HepG2 (cell line): ENCODE measurements around the gene DLG1. TPM values are rescaled to one million over a fixed set of nuclear protein-coding genes. Genes with fewer than 3 reads are reported as not detected.

Experiments
- ATAC-seq: fragments of 200-7000 bp; cut with Tn5 transposase; 3 replicates; pipeline ENCODE4 v1.9.1; 2020; ENCODE audit warnings: mild to moderate bottlenecking, moderate library complexity
- BruUV-seq: library from RNA; stranded (reverse); fragments of 400-500 nt; replicated peaks from 2 replicates; lab custom pipeline; 2021; lab: Mats Ljungman, UMichigan
- CTCF ChIA-PET: fragments of 300-600 bp; formaldehyde crosslinking; extraction: SDS; loops from one replicate; lab custom pipeline; 2021; ENCODE audit warnings: low total read pairs, inconsistent platforms, low intra/inter-chr PET ratio; lab: Yijun Ruan, JAX
- POLR2A ChIA-PET: fragments of 350-600 bp; sonication (Branson Sonifier 250); formaldehyde crosslinking; loops from one replicate; lab custom pipeline; 2020; ENCODE audit warnings: antibody characterized with exemption, inconsistent platforms; lab: Yijun Ruan, JAX
- DNase-seq: peaks from one replicate; pipeline ENCODE4 v3.0.0-alpha.2; 2015; ENCODE audit warnings: low spot score
- FAIRE-seq: peaks from 3 replicates; lab custom pipeline; 2011; peaks lifted over from hg19 to GRCh38; lab: Jason Lieb, UNC
- H2AFZ ChIP-seq: one replicate; pipeline ENCODE4 v1.6.1; 2011; ENCODE audit warnings: low read length, inconsistent platforms
- H3K27ac ChIP-seq: fragments of 300-600 bp; 3 replicates; pipeline ENCODE4 v1.8.0; 2011; ENCODE audit warnings: mixed run types, mild to moderate bottlenecking, mixed read lengths, low read length, inconsistent platforms; ENCODE audit not compliant: insufficient read depth; ENCODE audit errors: extremely low read length
- H3K27me3 ChIP-seq, 2 experiments: fragments of 200-600 bp in 1 of 2; 2 replicates in 1 of 2; 3 replicates in 1 of 2; pipeline versions ENCODE4 v1.6.0 to v1.8.0; 2011; ENCODE audit warnings: low read length in 2 of 2, mild to moderate bottlenecking in 2 of 2, moderate library complexity in 2 of 2, inconsistent platforms in 1 of 2; ENCODE audit not compliant: insufficient read depth in 2 of 2, control insufficient read depth in 1 of 2
- H3K36me3 ChIP-seq, 2 experiments: fragments of 200-600 bp in 1 of 2; replicated peaks in 1 of 2; 2 replicates in 1 of 2; 3 replicates in 1 of 2; pipeline versions ENCODE4 v1.5.1 to v1.8.0; 2011; ENCODE audit warnings: low read length in 2 of 2, inconsistent platforms in 1 of 2; ENCODE audit not compliant: insufficient read depth in 2 of 2, control insufficient read depth in 1 of 2
- H3K4me1 ChIP-seq: 2 replicates; pipeline ENCODE4 v1.5.1; 2012; ENCODE audit warnings: low read length, inconsistent platforms; ENCODE audit not compliant: insufficient read depth
- H3K4me2 ChIP-seq: 2 replicates; pipeline ENCODE4 v1.6.0; 2011; ENCODE audit warnings: low read depth, low read length, inconsistent platforms
- H3K4me3 ChIP-seq, 3 experiments: fragments of 200-600 bp in 1 of 3; sonication (generic), shearing (Covaris generic) in 1 of 3; replicated peaks in 1 of 3; 2 replicates each; pipeline ENCODE4 v1.5.1; 2011 to 2016; ENCODE audit warnings: low read length in 3 of 3, inconsistent platforms in 2 of 3, low read depth in 2 of 3, mild to moderate bottlenecking in 2 of 3, control low read depth in 1 of 3, mixed read lengths in 1 of 3; ENCODE audit not compliant: insufficient read depth in 1 of 3
- H3K79me2 ChIP-seq: one replicate; pipeline ENCODE4 v1.6.1; 2011; ENCODE audit warnings: low read length, inconsistent platforms; ENCODE audit not compliant: insufficient read depth
- H3K9ac ChIP-seq: 2 replicates; pipeline ENCODE4 v1.6.0; 2011; ENCODE audit warnings: mild to moderate bottlenecking, low read depth, low read length, inconsistent platforms; ENCODE audit not compliant: insufficient read depth
- H3K9me3 ChIP-seq: 2 replicates; pipeline ENCODE4 v1.5.1; 2012; ENCODE audit warnings: mild to moderate bottlenecking, low read length
- H4K20me1 ChIP-seq: 2 replicates; pipeline ENCODE4 v1.6.0; 2011; ENCODE audit warnings: inconsistent platforms, mild to moderate bottlenecking, low read length, moderate library complexity; ENCODE audit not compliant: insufficient read depth
- DNMT1 ChIP-seq: sonication (generic); formaldehyde crosslinking; IDR thresholded peaks from 2 replicates; pipeline ENCODE4 v1.5.1; 2020; ENCODE audit warnings: mild to moderate bottlenecking, missing genetic modification reagents
- DPF2 ChIP-seq: sonication (generic); formaldehyde crosslinking; IDR thresholded peaks from 2 replicates; pipeline ENCODE4 v1.4.0; 2020; ENCODE audit warnings: mild to moderate bottlenecking, low read depth, missing genetic modification reagents, borderline replicate concordance
- HMG20B ChIP-seq: conservative IDR thresholded peaks from 2 replicates; pipeline ENCODE4 v1.6.1; 2016; ENCODE audit warnings: missing genetic modification reagents, missing compliant biosample characterization
- MYC ChIP-seq: sonication (generic); formaldehyde crosslinking; IDR thresholded peaks from 2 replicates; pipeline ENCODE4 v1.9.0; 2021; ENCODE audit warnings: missing genetic modification reagents, borderline replicate concordance
- NFIC ChIP-seq: IDR thresholded peaks from 2 replicates; pipeline ENCODE4 v1.6.1; 2012; ENCODE audit warnings: mild to moderate bottlenecking, low read length, inconsistent platforms
- RFXAP ChIP-seq: sonication (generic); formaldehyde crosslinking; IDR thresholded peaks from 2 replicates; pipeline ENCODE4 v1.4.0; 2020; ENCODE audit warnings: missing genetic modification reagents, borderline replicate concordance
- SMC3 ChIP-seq: IDR thresholded peaks from 2 replicates; pipeline ENCODE4 v1.6.1; 2011; ENCODE audit warnings: low read length, improper control_type of control experiment
- SRSF9 ChIP-seq: fragments of 200-400 bp; formaldehyde crosslinking; IDR thresholded peaks from 2 replicates; pipeline ENCODE4 v1.6.1; 2018; ENCODE audit warnings: borderline replicate concordance, mild to moderate bottlenecking, low read depth, low read length; ENCODE audit not compliant: insufficient read depth, poor library complexity, severe bottlenecking
- SSRP1 ChIP-seq: IDR thresholded peaks from 2 replicates; pipeline ENCODE4 v1.6.1; 2016; ENCODE audit warnings: control low read depth
- ZFP82 ChIP-seq: sonication (generic); formaldehyde crosslinking; IDR thresholded peaks from 2 replicates; pipeline ENCODE4 v1.5.1; 2020; ENCODE audit warnings: mild to moderate bottlenecking, missing genetic modification reagents, borderline replicate concordance
- ZNF136 ChIP-seq: sonication (generic); formaldehyde crosslinking; IDR thresholded peaks from 2 replicates; pipeline ENCODE4 v1.8.1; 2022; ENCODE audit warnings: low read depth, mild to moderate bottlenecking, moderate library complexity, missing genetic modification reagents
- ZNF383 ChIP-seq: sonication (generic); formaldehyde crosslinking; IDR thresholded peaks from 2 replicates; pipeline ENCODE4 v1.4.0; 2020; ENCODE audit warnings: missing genetic modification reagents, mild to moderate bottlenecking, borderline replicate concordance
- ZNF790 ChIP-seq: sonication (generic); formaldehyde crosslinking; IDR thresholded peaks from 2 replicates; pipeline ENCODE4 v1.8.0; 2022; ENCODE audit warnings: missing genetic modification reagents, mild to moderate bottlenecking, borderline replicate concordance
- ZNF850 ChIP-seq: sonication (generic); formaldehyde crosslinking; conservative IDR thresholded peaks from 2 replicates; pipeline ENCODE4 v1.9.0; 2021; ENCODE audit warnings: mild to moderate bottlenecking, missing genetic modification reagents
- ZSCAN22 ChIP-seq: sonication (generic); formaldehyde crosslinking; IDR thresholded peaks from 2 replicates; pipeline ENCODE4 v1.4.0; 2020; ENCODE audit warnings: mild to moderate bottlenecking, missing genetic modification reagents
- WGBS: methylation state at CpG from one replicate; pipeline ENCODE4 v1.1.6; 2017; ENCODE audit warnings: low lambda C conversion rate; 5-methylcytosine and 5-hydroxymethylcytosine counted together
- in situ Hi-C: cut with HindIII; loops from 2 replicates; pipeline ENCODE4 v1.10.0; 2017; ENCODE audit warnings: low pct_unique_long_range_greater_than_20kb; ENCODE audit not compliant: extremely low pct_ligation_motif_present
- intact Hi-C: fragments of 100-400 bp; cut with micrococcal nuclease; formaldehyde crosslinking; loops from one replicate; pipeline ENCODE4 v1.10.0; 2022; ENCODE audit not compliant: unreplicated experiment
- polyA plus RNA-seq, 8 experiments: library from polyadenylated mRNA; depleted of rRNA in 3 of 8; stranded (reverse) in 7 of 8; unstranded in 1 of 8; fragments of >200 nt; fragmentation: Illumina TruSeq in 4 of 8; extraction: Trizol in 4 of 8; gene quantifications; 2 replicates each; pipeline versions ENCODE4 v1.2.1 to v1.2.3, GENCODE V29; 2011 to 2016; ENCODE audit warnings: low read depth in 4 of 8, missing spikeins in 1 of 8, mixed read lengths in 1 of 8; ENCODE audit not compliant: insufficient read depth in 1 of 8
- total RNA-seq, 5 experiments: library from RNA; depleted of rRNA; stranded (reverse); fragments of >200 nt; fragmentation: Illumina TruSeq; extraction: Trizol; gene quantifications; 2 replicates each; pipeline ENCODE4 v1.2.3, GENCODE V29; 2016; ENCODE audit warnings: low read depth in 1 of 5
- TF ChIP-seq, protein P1 (sequence below): sonication (generic); formaldehyde crosslinking; IDR thresholded peaks from 2 replicates; pipeline ENCODE4 v1.4.0; 2020; ENCODE audit warnings: low read depth, mild to moderate bottlenecking, missing genetic modification reagents
- TF ChIP-seq, protein P2 (sequence below): sonication (generic); formaldehyde crosslinking; conservative IDR thresholded peaks from 2 replicates; pipeline ENCODE4 v1.4.0; 2020; ENCODE audit warnings: missing genetic modification reagents
- TF ChIP-seq, protein P3 (sequence below): fragments of 450-650 bp; IDR thresholded peaks from 2 replicates; pipeline ENCODE4 v1.6.1; 2017

The DLG1 gene
- total and polyA plus RNA-seq, 2 of the 13 experiments (the other 11 are each of a cell fraction or from before 2014, with no cell fraction given): 30.5 to 104 TPM

DNA sequence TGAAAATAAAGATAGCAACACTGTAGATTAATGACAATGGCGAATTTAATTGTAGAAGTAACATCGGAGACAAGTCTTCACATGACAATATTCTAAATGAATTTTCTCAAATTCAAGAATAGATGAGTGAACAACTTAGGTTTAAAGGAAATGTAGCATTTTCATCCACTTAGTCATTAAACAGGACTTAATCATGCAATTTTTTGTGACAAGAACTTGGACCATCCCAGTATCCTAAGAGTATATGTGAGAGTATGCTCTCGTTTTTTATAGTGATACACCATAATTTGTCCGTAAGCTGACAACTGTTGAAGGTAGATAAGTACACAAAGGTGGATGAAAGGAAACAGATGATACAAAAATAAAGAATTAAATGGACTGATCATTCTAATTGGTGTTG is 81.5 kb downstream of the DLG1 start:
- no peak for TF ChIP-seq ZNF850
- no peak for TF ChIP-seq NFIC
- no peak for TF ChIP-seq SMC3
- no peak for TF ChIP-seq ZNF136 (CRISPR knock-in tag)
- TF ChIP-seq ZNF383: no peak
- TF ChIP-seq HMG20B (CRISPR knock-in tag): no peak
- TF ChIP-seq, protein P1, sequence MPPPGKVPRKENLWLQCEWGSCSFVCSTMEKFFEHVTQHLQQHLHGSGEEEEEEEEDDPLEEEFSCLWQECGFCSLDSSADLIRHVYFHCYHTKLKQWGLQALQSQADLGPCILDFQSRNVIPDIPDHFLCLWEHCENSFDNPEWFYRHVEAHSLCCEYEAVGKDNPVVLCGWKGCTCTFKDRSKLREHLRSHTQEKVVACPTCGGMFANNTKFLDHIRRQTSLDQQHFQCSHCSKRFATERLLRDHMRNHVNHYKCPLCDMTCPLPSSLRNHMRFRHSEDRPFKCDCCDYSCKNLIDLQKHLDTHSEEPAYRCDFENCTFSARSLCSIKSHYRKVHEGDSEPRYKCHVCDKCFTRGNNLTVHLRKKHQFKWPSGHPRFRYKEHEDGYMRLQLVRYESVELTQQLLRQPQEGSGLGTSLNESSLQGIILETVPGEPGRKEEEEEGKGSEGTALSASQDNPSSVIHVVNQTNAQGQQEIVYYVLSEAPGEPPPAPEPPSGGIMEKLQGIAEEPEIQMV (CRISPR knock-in tag): no peak
- TF ChIP-seq, protein P2, sequence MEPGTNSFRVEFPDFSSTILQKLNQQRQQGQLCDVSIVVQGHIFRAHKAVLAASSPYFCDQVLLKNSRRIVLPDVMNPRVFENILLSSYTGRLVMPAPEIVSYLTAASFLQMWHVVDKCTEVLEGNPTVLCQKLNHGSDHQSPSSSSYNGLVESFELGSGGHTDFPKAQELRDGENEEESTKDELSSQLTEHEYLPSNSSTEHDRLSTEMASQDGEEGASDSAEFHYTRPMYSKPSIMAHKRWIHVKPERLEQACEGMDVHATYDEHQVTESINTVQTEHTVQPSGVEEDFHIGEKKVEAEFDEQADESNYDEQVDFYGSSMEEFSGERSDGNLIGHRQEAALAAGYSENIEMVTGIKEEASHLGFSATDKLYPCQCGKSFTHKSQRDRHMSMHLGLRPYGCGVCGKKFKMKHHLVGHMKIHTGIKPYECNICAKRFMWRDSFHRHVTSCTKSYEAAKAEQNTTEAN (CRISPR knock-in tag): no peak
- TF ChIP-seq SSRP1 (CRISPR knock-in tag): no peak
- no peak for TF ChIP-seq ZSCAN22 (CRISPR knock-in tag)
- TF ChIP-seq RFXAP: no peak
- TF ChIP-seq ZNF790 (CRISPR knock-in tag): no peak
- TF ChIP-seq DPF2 (CRISPR knock-in tag): no peak
- no peak for TF ChIP-seq SRSF9
- no peak for TF ChIP-seq DNMT1
- TF ChIP-seq ZFP82 (CRISPR knock-in tag): no peak
- no peak for TF ChIP-seq MYC (CRISPR knock-in tag)
- TF ChIP-seq, protein P3, sequence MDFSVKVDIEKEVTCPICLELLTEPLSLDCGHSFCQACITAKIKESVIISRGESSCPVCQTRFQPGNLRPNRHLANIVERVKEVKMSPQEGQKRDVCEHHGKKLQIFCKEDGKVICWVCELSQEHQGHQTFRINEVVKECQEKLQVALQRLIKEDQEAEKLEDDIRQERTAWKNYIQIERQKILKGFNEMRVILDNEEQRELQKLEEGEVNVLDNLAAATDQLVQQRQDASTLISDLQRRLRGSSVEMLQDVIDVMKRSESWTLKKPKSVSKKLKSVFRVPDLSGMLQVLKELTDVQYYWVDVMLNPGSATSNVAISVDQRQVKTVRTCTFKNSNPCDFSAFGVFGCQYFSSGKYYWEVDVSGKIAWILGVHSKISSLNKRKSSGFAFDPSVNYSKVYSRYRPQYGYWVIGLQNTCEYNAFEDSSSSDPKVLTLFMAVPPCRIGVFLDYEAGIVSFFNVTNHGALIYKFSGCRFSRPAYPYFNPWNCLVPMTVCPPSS: no peak
- TF ChIP-seq, all 625 proteins: peak for 0
- FAIRE-seq (no peak), ATAC-seq (no peak), DNase-seq (no peak)
- Histone ChIP-seq H3K27ac (no peak overlapping the region), H3K36me3 (no peaks in the 10 kb centered on the region; a peak in 2 of 5 replicates), H3K79me2 (peaks cover 96% of the 10 kb centered on the region), H4K20me1 (peaks cover 3% of the 10 kb centered on the region), H3K4me3 (no peak overlapping the region), H3K9ac (no peak overlapping the region), H3K27me3 (no peaks in the 10 kb centered on the region), H3K4me2 (no peak overlapping the region), H3K4me1 (peaks cover 11% of the 10 kb centered on the region), H2AFZ (no peak overlapping the region), H3K9me3 (no peaks in the 10 kb centered on the region)
- CTCF ChIA-PET: no interaction called here
- POLR2A ChIA-PET: no interaction called here
- 97% methylated on average over 4 of the region's 4 CpGs for WGBS
- BruUV-seq: no TSS peak
- in situ Hi-C loops (no loop called here), intact Hi-C loops (no loop called here)
